ENCODE results near the gene LRIG1.

DNA sequence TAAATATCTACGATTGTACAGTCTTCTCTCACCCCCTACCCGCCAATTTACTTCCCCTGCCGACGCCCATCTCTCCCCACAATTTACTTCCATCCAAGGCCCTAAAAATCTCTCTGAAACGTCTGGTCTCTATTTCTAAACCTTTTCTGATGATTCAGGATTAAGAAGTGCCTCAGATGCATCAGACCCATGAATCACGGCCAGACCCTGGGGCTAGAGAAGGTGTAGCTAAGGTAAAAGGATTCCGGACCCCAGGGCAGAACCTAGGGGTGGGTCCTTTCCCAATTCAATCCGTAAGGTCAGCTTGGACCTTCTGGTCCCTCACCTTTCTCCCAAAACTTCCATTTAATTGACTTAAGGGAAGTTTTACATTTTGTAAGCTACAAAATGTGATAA lies 46.4 kb downstream of the LRIG1 start:
- TF ChIP-seq, protein P1, sequence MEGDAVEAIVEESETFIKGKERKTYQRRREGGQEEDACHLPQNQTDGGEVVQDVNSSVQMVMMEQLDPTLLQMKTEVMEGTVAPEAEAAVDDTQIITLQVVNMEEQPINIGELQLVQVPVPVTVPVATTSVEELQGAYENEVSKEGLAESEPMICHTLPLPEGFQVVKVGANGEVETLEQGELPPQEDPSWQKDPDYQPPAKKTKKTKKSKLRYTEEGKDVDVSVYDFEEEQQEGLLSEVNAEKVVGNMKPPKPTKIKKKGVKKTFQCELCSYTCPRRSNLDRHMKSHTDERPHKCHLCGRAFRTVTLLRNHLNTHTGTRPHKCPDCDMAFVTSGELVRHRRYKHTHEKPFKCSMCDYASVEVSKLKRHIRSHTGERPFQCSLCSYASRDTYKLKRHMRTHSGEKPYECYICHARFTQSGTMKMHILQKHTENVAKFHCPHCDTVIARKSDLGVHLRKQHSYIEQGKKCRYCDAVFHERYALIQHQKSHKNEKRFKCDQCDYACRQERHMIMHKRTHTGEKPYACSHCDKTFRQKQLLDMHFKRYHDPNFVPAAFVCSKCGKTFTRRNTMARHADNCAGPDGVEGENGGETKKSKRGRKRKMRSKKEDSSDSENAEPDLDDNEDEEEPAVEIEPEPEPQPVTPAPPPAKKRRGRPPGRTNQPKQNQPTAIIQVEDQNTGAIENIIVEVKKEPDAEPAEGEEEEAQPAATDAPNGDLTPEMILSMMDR (conservative IDR thresholded peaks at IDR 0.05 in 1 of 2, IDR thresholded peaks at IDR 0.05 in 1 of 2; ENCODE audit: low read depth in 1 of 2, low read length in 2 of 2): no peak
- no peak for TF ChIP-seq EZH2 (IDR thresholded peaks at IDR 0.05; ENCODE audit: low read length, missing control alignments)
